A673 (cell line): ENCODE measurements around the gene PLEKHH2.

Experiments used
- CTCF ChIP-seq: fragments of 300-800, 200-600 bp; sonication (generic); conservative IDR thresholded peaks from 2 replicates; pipeline ENCODE4 v1.5.1; 2017; ENCODE audit warnings: low read depth, mild to moderate bottlenecking, antibody characterized with exemption, low read length, moderate library complexity, mixed read lengths
- EZH2 ChIP-seq: fragments of 200-600 bp; sonication (generic); IDR thresholded peaks from 2 replicates; pipeline ENCODE4 v1.6.1; 2017; ENCODE audit warnings: borderline replicate concordance, low read depth, mild to moderate bottlenecking, mixed read lengths, antibody characterized with exemption, low read length; ENCODE audit not compliant: poor library complexity, severe bottlenecking

GRCh38 chr2:43792653-43793052 is 155.6 kb downstream of the PLEKHH2 start:
- TF ChIP-seq CTCF: no peak
- no peak for TF ChIP-seq EZH2
